ENCODE results near the gene PTPN14.

Gene PTPN14

DNA sequence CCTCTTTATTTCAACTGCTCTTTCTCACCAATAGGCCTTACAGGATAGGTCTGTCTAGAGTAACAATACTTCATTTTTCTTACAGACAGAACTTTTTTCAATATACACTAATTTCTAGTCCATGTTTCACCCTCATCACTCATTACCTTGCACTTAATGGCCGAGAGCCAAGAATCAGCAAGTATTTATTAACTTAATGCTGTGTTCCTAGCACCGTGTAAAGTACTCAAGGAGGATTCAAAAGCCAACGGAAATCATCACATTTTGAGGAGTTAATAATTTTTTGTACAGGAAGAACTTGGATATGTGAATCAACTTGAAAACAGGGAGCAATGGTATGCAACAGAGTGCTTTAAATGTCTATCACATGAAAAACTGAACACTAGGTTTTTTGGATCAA, 102.0 kb downstream of the PTPN14 start:
- no peak for DNase-seq

DNA sequence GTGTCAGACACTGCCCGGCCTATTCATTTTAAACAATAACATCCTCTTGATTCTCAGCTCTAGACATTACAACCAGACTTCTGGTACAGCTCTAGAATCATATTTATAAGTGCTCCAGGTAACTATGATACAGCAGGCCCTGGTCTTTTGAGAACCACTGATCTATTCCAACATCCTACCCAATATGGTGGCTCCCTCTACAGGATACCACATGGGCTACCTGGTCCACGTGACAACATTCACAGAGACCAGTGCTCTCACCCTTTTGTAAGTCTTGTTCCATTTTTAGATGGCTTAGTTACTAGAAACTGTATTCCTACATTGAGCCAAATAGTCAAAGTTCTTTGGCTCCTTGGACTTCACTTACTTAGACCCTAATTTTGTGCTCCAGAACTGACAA, 102.9 kb downstream of the PTPN14 start:
- no peak for DNase-seq

DNA sequence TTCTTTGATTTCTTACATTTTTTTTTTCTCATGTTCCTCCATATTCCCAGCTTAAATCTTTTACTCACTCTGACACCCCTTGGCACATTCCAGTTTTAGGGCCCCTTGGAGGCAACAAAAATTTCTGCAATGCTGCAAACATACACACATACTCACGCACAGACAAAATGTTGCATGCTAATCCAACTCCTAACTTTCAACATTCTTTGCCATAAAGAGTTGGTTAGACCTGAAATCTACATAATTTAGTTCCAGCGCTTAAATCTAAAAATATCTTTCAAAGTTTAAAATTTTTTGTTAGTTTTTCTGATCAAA, 103.9 kb downstream of the PTPN14 start:
- DNase-seq = no peak

DNA sequence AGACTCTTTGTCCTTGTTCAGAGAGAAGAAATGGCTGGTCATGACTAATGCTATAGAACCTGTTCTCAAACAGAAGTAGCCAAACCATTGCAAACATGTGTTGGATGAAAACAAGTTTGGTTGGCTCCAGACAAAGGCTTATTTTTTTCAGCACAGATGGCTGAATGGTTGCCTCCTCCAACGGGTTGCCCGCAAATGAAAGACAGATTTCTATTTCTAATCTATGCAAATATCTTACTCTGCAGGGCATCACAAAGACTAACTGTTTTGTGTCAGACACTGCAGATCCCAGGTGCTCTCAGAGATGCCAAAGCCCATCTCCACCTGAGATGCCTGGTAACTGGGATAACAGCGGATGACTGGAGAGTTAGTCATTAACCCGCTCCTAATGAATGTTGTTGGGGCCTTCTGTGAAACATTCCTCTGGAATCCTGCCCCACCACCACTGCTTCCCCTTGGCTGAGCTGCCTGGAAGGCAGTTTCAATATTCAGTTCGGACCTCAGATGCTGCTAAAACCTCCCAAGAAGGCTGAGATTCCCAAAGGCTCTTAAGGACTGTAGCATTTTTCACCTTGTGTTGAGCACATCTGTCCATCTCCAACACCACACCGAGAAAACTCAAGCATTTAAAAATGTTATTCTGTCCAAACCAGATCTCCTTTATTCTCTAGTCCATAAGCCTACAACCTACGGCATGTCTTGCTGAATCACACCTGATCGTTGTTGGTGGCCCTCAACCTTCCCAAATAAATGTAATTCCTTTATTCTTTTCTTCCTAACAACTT, 104.4 kb downstream of the PTPN14 start:
- DNase-seq = no peak

GRCh38 chr1:214445831-214446614, 105.4 kb downstream of the PTPN14 start:
- no peak for DNase-seq

DNA sequence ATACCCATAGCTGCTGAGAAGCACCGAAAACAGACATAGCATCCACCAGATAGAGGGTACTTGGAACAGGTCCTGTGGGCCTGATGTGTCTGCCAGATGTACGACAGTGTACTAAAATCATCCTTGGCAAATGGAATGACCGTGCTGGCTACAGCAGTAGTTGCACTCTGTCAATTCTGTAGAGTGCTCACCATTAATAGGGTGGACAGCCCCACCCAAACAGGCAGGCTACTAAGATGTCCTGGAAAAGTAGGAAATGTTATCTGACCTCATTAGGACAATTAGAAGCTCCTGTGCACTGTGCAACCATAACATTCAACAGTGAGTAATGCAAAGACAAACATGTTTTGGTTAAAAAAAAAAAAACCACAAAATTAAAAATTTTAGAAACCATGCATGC, 106.2 kb downstream of the PTPN14 start:
- DNase-seq = no peak

GRCh38 chr1:214444182-214444939, 107.0 kb downstream of the PTPN14 start:
- no peak for DNase-seq

DNA sequence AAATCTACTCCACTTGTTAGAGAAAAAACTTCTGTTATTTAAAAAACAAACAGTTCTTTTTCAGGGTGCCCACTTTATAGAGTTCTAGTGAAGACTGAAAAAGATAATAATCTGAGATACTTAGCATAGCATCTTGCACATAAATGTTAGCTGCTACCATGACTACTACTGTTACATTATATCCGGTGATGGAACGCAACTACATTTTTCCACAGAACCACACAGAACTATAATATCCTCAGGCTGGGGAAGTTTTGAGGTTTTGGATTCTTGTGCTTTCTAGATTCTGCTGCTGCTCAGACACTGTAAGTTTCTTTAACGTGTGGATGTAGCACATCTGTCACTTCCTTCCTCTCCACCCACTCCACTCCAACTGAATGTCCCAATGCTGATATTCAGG, 110.3 kb downstream of the PTPN14 start:
- DNase-seq = no peak

GRCh38 chr1:214440219-214440965, 111.0 kb downstream of the PTPN14 start:
- DNase-seq = no peak

- no peak for DNase-seq
These were observed 111.9 kb downstream of the PTPN14 start for GRCh38 chr1:214439352-214440119.

- DNase-seq = no peak
These were observed 112.9 kb downstream of the PTPN14 start for GRCh38 chr1:214438530-214438929.

- DNase-seq = no peak
These were observed 113.3 kb downstream of the PTPN14 start for GRCh38 chr1:214438075-214438474.

GRCh38 chr1:214435867-214436266, 115.5 kb downstream of the PTPN14 start:
- DNase-seq = no peak

- no peak for DNase-seq
These were observed 119.2 kb downstream of the PTPN14 start for GRCh38 chr1:214432245-214432644.

DNA sequence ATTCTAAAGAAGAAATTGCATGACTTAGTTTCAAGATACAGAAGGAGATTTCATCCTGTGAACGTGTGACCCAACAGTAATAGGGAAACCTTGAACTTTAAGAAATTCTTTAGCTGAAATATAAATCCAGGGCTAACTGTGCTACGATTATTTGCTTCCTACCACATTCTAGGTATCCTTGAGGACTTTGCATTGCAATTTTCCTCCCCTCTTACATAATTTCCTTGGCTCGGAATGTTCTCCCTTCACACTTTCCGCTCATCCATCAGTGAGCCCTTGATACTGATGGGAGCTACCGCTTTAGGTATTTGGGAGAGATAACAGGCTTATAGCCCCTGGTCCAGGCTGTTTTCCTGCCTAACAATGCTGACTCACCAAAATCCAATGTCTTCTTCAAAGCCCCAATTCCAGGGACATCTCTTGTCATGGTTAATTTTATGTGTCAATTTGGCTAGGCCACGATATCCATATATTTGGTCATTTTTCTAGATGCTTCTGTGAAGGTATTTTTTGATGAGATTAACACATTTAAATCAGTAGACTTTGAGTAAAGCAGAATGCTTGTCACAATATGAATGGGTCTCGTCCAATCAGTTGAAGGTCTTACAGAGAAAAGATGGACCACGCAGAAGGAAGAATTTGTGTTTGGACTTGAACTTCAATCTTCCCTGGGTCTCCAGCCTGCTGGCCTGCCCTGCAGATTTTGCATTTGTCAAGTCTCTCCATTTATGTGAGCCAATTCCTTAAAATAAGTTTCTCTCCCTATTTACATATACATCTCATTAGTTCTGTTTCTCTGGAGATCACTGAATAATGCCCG, 121.2 kb downstream of the PTPN14 start:
- DNase-seq = no peak

DNA sequence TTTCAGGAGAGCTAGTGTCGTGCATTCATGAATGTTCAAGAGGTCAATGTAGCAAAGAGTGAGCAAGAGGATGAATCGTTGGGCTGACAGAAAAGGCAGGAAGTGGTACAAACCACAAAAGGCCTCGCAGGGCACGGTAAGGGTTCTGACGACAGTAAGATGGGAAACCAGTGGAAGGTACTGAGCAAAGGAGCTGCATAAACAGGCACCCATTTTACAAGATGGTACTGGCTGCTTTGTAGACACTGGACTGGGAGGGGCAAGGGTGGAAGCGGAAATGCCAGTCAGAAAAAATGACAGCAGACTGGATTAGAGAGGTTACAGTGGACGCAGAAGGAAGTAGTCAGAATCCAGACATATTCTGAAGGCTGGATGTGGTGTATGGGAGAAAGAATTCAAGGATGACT, 123.5 kb downstream of the PTPN14 start:
- DNase-seq = peak; percentile 73

- no peak for DNase-seq
These were observed 125.0 kb downstream of the PTPN14 start for GRCh38 chr1:214426426-214426812.

- DNase-seq = no peak
These were observed 125.5 kb downstream of the PTPN14 start for GRCh38 chr1:214425716-214426425.

DNA sequence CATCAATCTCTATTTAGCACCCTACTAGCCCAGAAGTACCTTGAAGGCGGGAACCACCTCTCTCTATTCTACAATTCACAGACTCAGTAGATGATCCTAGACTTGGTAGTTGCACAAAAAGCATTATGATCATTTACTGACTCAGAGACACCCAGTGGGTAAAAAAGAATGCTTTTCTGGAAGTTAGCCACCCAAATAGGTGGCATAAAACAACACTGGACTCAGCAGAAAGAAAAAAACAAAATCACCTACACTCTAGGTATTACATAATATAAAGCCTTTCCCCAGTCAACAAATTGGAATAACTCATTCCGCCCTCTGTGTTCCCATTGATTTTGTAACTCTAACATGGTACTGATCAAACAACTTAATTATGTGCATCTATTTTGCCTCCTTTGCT, 126.3 kb downstream of the PTPN14 start:
- no peak for DNase-seq

GRCh38 chr1:214423045-214423444, 128.4 kb downstream of the PTPN14 start:
- DNase-seq = no peak
